ENCODE measurements around the gene RELN.

- TF ChIP-seq FOXK2 (IDR thresholded peaks at IDR 0.05) (no peak), ZNF136 (CRISPR knock-in tag; IDR thresholded peaks at IDR 0.05; ENCODE audit: low read depth) (no peak), ZNF839 (CRISPR knock-in tag; IDR thresholded peaks at IDR 0.05; ENCODE audit: borderline replicate concordance) (no peak), SRF (IDR thresholded peaks at IDR 0.05; ENCODE audit: low read depth, low read length) (no peak), SUZ12 (IDR thresholded peaks at IDR 0.05; ENCODE audit: low read depth, low read length) (no peak), HCFC1 (IDR thresholded peaks at IDR 0.05; ENCODE audit: low read depth, low read length) (no peak)
These were observed 118.0 kb downstream of the RELN start for GRCh38 chr7:103871473-103871872.
